WI38 (cell line): ENCODE measurements around the gene AURKAIP1.

Experiments
- H3K4me3 ChIP-seq: 2 replicates; pipeline ENCODE4 v1.5.1; 2011; ENCODE audit warnings: low read depth, mild to moderate bottlenecking, control low read depth, low read length
- TF ChIP-seq, protein P1 (sequence below): IDR thresholded peaks from 2 replicates; pipeline ENCODE4 v1.5.1; 2012; ENCODE audit warnings: low read depth, mild to moderate bottlenecking, control low read depth, low read length

Gene AURKAIP1

DNA sequence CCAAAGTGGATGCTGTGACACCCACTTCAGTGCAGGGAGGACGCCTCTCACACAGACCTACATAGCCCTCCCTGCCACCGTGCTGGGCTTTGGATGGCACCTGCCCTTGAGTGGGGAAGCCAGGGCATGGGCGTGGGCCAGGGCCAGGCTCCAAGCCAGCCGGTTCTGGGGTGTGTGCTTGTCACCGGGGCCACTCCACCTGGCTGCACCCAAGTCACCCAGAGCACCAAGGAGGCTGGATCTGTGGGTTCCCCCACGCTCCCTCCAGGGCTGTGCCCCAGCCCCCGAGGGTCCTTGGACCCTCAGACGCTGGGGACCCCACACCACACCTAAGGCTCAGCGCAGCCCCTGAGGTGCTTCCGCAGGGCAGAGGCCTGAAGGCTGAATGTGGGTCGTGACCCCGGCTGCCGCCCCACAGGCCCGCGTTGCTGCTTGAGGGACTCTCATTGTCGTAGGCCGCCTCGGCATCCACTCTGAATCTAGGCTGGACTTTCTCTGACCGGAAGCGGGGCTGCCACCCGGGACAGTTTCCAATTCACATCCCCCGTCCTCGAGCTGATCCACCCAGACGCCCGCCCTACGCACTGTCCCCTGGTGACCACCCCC, 18.1 kb downstream of the AURKAIP1 start:
- TF ChIP-seq, protein P1, sequence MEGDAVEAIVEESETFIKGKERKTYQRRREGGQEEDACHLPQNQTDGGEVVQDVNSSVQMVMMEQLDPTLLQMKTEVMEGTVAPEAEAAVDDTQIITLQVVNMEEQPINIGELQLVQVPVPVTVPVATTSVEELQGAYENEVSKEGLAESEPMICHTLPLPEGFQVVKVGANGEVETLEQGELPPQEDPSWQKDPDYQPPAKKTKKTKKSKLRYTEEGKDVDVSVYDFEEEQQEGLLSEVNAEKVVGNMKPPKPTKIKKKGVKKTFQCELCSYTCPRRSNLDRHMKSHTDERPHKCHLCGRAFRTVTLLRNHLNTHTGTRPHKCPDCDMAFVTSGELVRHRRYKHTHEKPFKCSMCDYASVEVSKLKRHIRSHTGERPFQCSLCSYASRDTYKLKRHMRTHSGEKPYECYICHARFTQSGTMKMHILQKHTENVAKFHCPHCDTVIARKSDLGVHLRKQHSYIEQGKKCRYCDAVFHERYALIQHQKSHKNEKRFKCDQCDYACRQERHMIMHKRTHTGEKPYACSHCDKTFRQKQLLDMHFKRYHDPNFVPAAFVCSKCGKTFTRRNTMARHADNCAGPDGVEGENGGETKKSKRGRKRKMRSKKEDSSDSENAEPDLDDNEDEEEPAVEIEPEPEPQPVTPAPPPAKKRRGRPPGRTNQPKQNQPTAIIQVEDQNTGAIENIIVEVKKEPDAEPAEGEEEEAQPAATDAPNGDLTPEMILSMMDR: no peak
- H3K4me3 ChIP-seq: peak overlapping the region; percentile 96

DNA sequence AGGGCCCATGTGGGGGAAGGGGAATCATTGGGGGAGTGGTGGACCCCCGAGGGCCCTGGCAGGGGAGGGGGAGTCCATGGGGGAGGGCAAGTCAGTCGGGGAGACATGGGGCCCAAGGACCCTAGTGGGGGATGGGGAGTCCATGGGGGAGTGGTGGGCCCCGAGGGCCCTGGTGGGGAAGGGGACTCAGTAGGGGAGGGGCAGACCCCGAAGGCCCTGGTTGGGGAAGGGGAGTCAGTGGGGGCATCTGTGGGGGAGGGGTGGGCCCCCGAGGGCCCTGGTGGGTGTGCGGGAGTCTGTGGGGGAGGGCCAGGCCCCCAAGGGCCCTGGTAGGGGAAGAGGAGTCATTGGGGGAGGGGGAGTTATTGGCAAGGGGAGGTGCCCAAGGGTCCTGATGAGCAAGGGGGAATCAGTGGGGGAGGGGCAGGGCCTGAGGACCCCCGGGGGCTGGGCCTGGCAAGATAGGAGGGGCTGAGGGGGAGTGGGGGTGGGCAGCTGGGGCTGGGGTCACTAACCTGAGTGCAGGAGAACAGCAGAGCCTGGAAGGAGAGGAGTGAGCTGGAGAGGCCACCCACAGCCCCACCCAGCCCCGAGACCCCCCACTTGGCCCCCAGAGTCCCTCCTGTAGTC, 18.7 kb downstream of the AURKAIP1 start:
- H3K4me3 ChIP-seq: peak overlapping the region; percentile 96
- TF ChIP-seq, protein P1: no peak

DNA sequence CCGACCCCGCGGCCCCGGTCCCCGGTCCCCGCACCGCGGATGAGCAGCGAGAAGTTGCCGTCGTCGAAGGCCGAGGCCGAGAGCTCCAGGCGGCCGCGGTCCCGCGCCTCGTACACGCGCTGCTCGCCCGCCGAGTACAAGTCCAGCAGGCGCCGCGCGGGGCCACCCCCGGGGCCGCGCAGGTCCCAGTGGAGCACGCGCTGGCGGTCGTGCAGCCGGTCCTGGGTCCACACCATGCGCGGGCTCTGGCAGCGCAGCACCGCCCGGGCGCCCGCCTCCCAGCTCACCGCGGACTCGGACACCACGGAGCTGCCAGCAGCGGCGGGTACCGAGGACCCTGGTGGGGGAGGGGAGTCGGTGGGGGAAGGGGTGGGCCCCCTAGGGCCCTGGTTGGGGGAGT, 19.6 kb downstream of the AURKAIP1 start:
- H3K4me3 ChIP-seq: peak overlapping the region; percentile 41

DNA sequence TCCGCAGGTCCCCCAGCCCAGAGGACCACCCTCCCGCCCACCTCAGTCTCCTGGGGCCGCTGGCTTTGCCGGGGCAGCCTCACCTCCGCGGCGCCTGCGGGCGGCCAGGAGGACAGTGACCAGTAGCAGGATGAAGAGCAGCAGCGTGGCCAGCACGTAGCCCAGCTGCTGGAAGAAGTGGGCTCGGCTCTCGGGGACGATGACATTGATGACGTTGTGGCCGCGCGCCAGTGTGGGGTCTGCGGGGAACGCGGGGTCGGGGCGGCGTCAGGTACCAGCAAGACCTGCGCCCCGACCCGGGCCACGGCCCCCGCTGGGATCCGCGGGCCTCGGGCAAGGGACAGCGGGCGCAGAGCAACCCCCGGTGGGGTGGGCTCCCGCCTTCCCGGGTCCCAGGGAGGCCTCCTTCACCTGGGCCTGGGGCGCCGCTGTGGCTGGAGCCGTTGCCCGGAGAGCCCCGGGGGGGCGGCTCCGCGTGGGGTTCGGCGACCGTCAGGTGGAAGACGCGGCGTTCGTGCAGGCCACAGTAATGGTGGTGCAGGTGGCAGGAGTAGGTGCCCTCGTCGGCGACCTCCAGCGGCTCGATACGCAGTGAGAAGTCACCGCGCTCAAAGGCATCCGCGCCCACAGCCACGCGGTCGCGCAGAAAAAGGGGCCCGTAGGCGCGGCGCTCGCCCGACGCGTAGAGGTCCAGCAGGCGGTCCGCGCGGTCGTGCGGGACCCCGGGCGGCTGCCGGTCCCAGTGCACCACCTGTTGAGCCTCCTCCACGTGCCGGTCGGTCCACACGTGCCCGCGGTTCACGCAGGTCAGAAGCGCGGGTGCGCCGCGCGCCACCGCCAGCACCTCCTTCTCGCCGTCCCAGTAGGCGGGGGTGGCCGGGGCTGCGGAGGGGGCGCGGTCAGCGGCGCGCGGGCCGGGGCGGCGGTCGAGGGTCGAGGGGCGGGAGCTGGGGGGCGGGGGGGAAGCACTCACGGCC, 20.4 kb downstream of the AURKAIP1 start:
- no peak overlapping the region for H3K4me3 ChIP-seq
- TF ChIP-seq, protein P1: no peak

More for the DNA sequence above, 19.6 kb downstream of the AURKAIP1 start:
- TF ChIP-seq, protein P1: no peak

DNA sequence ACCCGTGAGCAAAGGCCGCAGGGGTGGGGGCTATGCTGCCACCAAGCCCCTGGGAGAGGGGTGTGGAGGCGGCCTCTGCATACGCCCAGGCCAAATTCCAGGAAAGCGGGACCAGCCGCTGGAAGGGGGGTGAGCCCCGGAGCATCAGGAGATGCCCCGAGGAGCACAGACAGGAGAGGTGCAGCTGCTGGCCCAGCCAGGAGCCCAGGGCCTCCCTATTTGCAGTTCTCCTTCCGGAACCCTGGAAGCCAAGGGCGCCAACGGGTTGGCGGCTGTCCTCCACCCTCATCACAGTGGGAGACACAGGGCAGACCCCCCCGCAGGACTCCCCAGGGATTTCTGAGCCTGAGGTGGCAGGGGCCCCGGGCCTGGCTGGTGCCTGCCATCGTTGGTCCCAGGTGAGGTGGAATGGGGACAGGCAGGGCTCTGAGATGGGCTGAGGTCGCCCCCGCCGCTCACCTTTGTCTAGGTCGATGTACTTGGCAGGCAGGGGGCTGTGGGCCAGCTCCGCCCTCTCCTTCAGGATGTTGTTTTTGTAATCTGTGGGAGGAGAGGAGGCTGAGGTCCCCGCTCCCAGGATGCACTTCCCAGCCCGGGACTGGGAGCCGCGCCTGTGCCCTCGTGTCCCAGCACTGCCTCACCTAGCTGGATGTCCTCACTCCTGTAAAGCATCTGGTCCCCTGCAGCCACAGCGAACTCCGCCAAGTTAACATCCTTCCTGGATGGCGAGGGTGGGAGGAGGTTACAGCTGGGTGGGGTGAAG, 21.4 kb downstream of the AURKAIP1 start:
- H3K4me3 ChIP-seq: no peak overlapping the region
- TF ChIP-seq, protein P1: no peak

DNA sequence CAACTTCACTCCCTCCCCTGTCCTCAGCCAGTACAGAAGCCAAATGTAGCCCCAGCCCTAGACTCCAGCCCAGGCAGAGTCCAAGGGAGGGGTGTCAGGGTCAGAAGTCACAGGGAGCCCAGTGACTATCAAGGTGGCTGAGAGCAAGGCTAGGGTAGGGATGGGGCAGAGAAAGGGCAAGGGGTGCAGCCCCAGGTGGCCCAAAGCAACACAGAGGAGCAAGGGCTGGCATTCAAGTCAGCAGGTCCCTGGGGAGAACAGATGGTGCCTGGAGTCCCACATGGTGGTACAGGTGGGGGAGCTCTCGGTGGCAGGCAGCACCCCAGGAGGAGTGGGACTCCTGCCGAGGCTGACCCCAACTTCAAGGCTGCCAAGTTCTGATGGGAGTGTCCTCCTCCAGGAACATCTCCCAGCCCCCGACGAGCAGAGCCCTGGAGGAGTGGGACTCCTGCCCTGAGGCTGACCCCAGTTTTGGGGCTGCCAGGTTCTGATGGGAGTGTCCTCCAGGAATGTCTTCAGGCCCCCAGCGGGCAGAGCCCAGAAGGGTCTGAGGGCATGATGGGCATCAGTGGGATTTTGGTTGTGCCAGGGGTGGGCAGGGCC, 22.1 kb downstream of the AURKAIP1 start:
- no peak overlapping the region for H3K4me3 ChIP-seq
- TF ChIP-seq, protein P1: no peak
